Type B pancreatic cell (in vitro differentiated cells): ENCODE measurements around the gene CCDC63. TPM values are rescaled to one million over a fixed set of nuclear protein-coding genes. Genes with fewer than 3 reads are reported as not detected.
"Not testable (repeated sequence)": the region's sequence is repeated elsewhere in the genome, so short reads cannot be mapped to it uniquely, and the experiment has no call there.

Source experiments
- DNase-seq: peaks from one replicate; pipeline ENCODE4 v3.0.0; 2021; ENCODE audit warnings: mixed read lengths; ENCODE audit not compliant: unreplicated experiment; ENCODE audit errors: extremely low spot score
- H3K27ac Mint-ChIP-seq: 2 replicates; pipeline ENCODE4 v1.8.0; 2021; ENCODE audit warnings: mild to moderate bottlenecking, mixed read lengths
- H3K27me3 Mint-ChIP-seq: 2 replicates; pipeline ENCODE4 v1.8.0; 2021; ENCODE audit warnings: mixed read lengths
- H3K36me3 Mint-ChIP-seq: 2 replicates; pipeline ENCODE4 v1.8.0; 2021; ENCODE audit warnings: mixed read lengths
- H3K4me1 Mint-ChIP-seq: one replicate; pipeline ENCODE4 v1.8.0; 2021; ENCODE audit warnings: mixed read lengths; ENCODE audit not compliant: unreplicated experiment
- H3K4me3 Mint-ChIP-seq: 2 replicates; pipeline ENCODE4 v1.8.0; 2021; ENCODE audit warnings: mild to moderate bottlenecking, mixed read lengths
- H3K9me3 Mint-ChIP-seq: 2 replicates; pipeline ENCODE4 v1.8.0; 2021; ENCODE audit warnings: mixed read lengths
- total RNA-seq: library from RNA; stranded (reverse); gene quantifications from 2 replicates; pipeline ENCODE4 v1.2.1, GENCODE V29; 2021; ENCODE audit warnings: low replicate concordance
- TF ChIP-seq, protein P1 (sequence below): fragments of 200-600 bp; sonication (generic); conservative IDR thresholded peaks from 2 replicates; pipeline ENCODE4 v1.5.0; 2021; ENCODE audit warnings: antibody characterized with exemption, mild to moderate bottlenecking

Gene CCDC63
- total RNA-seq, 1 donor from 2014 or later: not detected

DNA sequence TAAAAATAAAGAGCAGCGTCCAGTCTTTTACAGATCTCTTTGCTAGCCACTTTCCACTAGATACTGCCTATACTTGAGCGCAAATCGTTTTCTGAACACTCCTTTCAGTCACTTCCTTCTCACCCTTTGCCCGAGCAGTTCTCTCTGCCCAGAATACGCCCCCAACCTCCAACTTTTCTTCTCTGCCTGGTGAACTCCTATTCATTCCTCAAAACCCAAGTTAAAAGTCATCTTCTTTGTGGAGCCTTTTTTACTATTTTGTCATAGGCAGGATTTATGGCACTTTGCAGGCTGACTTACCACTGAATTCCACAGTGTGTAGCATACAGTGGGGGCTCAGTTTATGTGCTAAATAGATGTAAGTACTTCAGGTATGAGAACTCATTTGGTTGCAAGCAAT lies 4.0 kb downstream of the CCDC63 start:
- Mint-ChIP-seq H3K27me3 (peaks cover 60% of the 10 kb centered on the region), H3K4me3 (no peak overlapping the region), H3K9me3 (no peaks in the 10 kb centered on the region), H3K36me3 (no peaks in the 10 kb centered on the region), H3K4me1 (no peaks in the 10 kb centered on the region), H3K27ac (no peak overlapping the region)
- no peak for DNase-seq
- TF ChIP-seq, protein P1, sequence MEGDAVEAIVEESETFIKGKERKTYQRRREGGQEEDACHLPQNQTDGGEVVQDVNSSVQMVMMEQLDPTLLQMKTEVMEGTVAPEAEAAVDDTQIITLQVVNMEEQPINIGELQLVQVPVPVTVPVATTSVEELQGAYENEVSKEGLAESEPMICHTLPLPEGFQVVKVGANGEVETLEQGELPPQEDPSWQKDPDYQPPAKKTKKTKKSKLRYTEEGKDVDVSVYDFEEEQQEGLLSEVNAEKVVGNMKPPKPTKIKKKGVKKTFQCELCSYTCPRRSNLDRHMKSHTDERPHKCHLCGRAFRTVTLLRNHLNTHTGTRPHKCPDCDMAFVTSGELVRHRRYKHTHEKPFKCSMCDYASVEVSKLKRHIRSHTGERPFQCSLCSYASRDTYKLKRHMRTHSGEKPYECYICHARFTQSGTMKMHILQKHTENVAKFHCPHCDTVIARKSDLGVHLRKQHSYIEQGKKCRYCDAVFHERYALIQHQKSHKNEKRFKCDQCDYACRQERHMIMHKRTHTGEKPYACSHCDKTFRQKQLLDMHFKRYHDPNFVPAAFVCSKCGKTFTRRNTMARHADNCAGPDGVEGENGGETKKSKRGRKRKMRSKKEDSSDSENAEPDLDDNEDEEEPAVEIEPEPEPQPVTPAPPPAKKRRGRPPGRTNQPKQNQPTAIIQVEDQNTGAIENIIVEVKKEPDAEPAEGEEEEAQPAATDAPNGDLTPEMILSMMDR: no peak

DNA sequence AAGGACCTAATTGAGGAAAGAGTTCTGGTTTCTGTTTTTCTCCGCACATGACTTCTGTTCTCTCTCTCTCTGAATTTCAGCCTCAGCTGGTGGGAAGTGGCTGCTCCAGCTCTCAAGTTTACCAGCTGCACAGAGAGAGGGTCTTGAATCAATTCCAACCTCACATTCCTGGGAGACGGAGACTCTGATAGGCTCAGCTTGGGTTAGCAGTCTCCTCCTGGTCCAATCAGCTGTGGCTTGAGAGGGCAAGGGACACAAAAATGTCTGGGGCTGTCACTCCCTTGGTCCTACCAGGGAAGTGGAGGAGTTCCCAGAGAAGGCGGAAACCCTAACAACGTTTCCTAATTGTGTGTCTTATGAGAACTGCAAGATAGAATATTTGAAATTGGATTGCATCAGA lies 7.0 kb downstream of the CCDC63 start:
- Mint-ChIP-seq H3K36me3 (no peaks in the 10 kb centered on the region), H3K9me3 (no peaks in the 10 kb centered on the region), H3K4me1 (no peaks in the 10 kb centered on the region), H3K4me3 (no peak overlapping the region), H3K27me3 (peaks cover 30% of the 10 kb centered on the region), H3K27ac (no peak overlapping the region)
- no peak for DNase-seq
- TF ChIP-seq, protein P1: no peak

DNA sequence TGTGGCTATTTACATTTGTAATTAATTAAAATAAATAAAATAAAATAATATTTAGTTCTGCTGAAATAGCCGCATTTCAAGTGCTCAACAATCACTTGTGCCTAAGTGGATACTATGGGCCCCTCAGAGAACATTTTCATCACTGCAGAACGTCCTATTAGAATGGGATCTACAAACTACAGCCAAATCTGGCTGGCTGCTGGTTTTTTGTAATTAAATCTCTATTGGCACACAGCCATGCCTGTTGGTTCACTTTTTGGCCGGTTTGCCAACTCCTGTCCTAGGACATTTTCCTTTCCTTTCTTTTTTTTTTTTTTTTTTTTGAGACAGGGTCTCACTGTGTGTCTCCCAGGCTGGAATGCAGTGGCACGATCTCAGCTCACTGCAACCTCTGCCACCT lies 9.8 kb downstream of the CCDC63 start:
- H3K27me3 Mint-ChIP-seq: peaks cover 8% of the 10 kb centered on the region
- H3K36me3 Mint-ChIP-seq: no peaks in the 10 kb centered on the region
- DNase-seq: no peak
- H3K9me3 Mint-ChIP-seq: no peaks in the 10 kb centered on the region
- no peak overlapping the region for H3K4me3 Mint-ChIP-seq
- H3K27ac Mint-ChIP-seq: no peak overlapping the region
- H3K4me1 Mint-ChIP-seq: peaks cover 8% of the 10 kb centered on the region
- TF ChIP-seq, protein P1: no peak

DNA sequence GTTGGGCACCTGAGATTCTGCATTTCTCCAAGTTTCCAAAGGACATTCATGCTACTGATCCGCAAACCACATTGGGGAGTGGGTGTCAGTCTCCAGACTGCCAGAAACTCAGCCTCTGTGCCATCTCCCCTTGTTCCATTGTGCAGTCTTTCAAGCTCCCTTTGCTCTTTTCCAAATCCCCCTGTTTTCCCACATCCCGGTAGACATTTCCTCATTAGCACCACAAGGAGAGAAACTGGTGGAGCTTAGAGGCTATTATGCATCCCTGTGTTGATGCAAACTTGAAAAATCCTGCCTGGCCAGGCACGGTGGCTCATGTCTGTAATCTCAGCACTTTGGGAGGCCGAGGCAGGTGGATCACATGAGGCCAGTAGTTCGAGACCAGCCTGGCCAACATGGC lies 10.7 kb downstream of the CCDC63 start:
- peaks cover 3% of the 10 kb centered on the region for H3K27me3 Mint-ChIP-seq
- no peaks in the 10 kb centered on the region for H3K36me3 Mint-ChIP-seq
- no peaks in the 10 kb centered on the region for H3K9me3 Mint-ChIP-seq
- TF ChIP-seq, protein P1: no peak
- DNase-seq: no peak
- no peak overlapping the region for H3K27ac Mint-ChIP-seq
- peaks cover 8% of the 10 kb centered on the region for H3K4me1 Mint-ChIP-seq
- no peak overlapping the region for H3K4me3 Mint-ChIP-seq

DNA sequence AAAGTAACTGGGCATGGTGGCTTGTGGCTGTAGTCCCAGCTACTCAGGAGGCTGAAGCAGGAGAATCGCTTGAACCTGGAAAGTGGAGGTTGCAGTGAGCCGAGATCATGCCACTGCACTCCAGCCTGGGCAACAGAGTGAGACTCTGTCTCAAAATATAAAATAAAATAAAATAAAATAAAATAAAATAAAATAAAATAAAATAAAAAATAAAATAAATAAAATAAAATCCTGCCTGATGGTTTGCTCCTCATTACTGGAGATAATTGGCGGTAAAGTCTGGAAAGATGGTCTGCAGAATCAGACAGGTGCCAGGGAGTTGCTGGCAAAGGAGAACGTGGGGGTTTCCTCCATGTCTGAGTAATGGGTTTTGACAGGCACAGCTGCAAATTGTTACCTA lies 11.2 kb downstream of the CCDC63 start:
- DNase-seq, H3K4me1 Mint-ChIP-seq, H3K9me3 Mint-ChIP-seq, H3K27ac Mint-ChIP-seq, H3K27me3 Mint-ChIP-seq, H3K36me3 Mint-ChIP-seq, H3K4me3 Mint-ChIP-seq: not testable (repeated sequence)

DNA sequence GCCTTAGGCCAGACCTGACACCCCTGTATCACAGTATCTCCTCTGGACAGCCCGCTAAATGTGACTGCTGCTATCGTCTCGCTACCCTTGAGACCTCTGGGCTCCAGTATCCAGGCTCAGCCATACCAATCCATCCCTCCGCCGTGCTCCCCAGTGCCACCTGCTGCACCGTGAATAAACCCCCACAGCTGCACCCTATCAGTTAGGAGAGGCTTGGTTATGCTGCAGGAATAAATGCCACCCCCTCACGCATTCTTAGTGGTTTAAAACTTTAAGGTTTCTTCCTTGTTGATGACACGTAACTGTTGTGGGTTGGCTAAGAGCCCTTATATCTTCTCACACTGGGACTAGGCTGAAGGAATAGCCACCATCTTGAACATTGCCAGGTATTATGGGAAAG lies 12.1 kb downstream of the CCDC63 start:
- no peaks in the 10 kb centered on the region for H3K27me3 Mint-ChIP-seq
- H3K36me3 Mint-ChIP-seq: no peaks in the 10 kb centered on the region
- no peak for DNase-seq
- H3K9me3 Mint-ChIP-seq: no peaks in the 10 kb centered on the region
- no peak overlapping the region for H3K27ac Mint-ChIP-seq
- H3K4me1 Mint-ChIP-seq: peaks cover 8% of the 10 kb centered on the region
- TF ChIP-seq, protein P1: no peak
- no peak overlapping the region for H3K4me3 Mint-ChIP-seq
